ENCODE data around the gene FSCN2.

DNA sequence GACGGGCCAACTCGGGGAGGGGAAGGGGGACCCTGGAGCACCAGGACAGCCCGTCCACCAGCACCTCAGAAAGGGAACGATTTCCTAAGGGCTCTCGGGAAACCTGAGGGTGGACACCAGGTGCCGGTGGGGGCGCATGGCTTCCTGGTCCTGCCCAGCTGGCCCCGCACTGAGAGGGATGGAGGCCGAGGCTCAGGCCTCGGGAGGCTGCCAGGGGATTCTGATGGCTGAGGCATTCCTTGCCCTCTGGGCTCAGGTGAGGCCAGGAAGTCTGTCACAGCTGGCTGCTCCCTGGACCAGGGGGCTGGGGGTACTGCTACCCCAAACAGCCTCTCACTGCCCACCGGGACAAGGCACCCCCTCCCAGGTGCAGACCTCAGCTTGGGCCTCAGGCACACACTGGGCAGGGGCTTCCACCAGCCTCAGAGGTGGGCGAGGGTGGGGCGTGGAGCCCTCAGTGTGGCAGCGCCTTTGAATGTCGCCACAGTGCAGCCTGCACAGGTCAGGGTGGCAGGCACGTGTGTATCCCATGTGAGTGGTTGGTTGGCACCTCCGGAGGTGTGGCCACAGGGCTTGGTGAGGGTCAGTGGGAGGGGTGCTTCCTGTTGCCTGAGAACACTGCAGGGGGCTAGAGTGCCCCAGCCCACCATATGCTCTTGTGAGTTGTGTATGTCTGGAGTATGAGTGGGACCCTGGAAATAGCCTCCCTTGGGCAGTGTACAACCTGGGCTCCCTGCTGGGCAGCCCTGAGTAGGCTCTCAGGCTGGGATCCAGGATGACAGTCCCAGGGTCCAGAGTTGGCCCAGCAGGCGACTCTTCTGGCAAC is 3.9 kb upstream of the FSCN2 start:
- TF ChIP-seq, protein P1, sequence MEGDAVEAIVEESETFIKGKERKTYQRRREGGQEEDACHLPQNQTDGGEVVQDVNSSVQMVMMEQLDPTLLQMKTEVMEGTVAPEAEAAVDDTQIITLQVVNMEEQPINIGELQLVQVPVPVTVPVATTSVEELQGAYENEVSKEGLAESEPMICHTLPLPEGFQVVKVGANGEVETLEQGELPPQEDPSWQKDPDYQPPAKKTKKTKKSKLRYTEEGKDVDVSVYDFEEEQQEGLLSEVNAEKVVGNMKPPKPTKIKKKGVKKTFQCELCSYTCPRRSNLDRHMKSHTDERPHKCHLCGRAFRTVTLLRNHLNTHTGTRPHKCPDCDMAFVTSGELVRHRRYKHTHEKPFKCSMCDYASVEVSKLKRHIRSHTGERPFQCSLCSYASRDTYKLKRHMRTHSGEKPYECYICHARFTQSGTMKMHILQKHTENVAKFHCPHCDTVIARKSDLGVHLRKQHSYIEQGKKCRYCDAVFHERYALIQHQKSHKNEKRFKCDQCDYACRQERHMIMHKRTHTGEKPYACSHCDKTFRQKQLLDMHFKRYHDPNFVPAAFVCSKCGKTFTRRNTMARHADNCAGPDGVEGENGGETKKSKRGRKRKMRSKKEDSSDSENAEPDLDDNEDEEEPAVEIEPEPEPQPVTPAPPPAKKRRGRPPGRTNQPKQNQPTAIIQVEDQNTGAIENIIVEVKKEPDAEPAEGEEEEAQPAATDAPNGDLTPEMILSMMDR (IDR thresholded peaks at IDR 0.05): no peak
- no peak for TF ChIP-seq POLR2A (IDR thresholded peaks at IDR 0.05)
